Measurements from ENCODE around the gene DUS3L. TPM values are rescaled to one million over a fixed set of nuclear protein-coding genes. Genes with fewer than 3 reads are reported as not detected.

DUS3L gene
- polyA plus RNA-seq, 5 donors: 22.3 to 33.2 (median 27.3) TPM

DNA sequence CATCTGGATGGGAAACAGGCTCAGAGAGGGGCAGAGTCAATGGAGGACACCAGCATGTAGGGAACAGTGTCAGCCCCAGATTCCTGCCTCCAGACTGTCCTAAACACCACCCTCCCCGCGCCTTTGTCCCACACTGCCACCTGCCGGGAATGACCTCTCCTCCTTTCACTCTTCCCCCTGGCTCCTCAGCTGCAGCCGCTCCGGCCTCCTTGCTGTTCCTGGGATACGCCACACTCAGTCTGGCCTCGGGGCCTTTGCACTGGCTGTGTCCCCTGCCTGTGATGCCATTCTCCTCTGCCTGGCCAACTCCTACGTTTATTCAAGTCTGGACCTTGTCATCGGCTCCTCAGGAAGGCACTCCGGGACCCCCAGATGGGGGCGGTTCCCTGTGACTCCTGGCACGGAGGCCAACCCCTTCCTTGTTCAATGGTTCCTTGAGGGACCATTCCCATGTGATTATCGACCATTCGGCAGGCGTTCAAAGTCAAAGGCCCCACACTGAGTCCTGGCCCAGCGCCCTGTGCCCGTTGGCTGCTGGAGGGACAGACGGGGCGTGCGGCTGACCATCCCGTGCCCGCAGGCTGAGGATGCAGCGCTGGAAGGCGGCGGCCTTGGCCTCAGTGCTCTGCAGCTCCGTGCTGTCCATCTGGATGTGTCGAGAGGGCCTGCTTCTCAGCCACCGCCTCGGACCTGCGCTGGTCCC is 32.8 kb upstream of the DUS3L start:
- DNase-seq: no peak

- DNase-seq: no peak
Observed at GRCh38 chr19:5822181-5822844, 31.4 kb upstream of the DUS3L start.

- DNase-seq: no peak
Observed at GRCh38 chr19:5821521-5822180, 30.7 kb upstream of the DUS3L start.

- no peak for DNase-seq
Observed at GRCh38 chr19:5820785-5821184, 29.8 kb upstream of the DUS3L start.

- DNase-seq: no peak
Observed at GRCh38 chr19:5818594-5818993, 27.6 kb upstream of the DUS3L start.

- DNase-seq: no peak
Observed at GRCh38 chr19:5817218-5817617, 26.3 kb upstream of the DUS3L start.

DNA sequence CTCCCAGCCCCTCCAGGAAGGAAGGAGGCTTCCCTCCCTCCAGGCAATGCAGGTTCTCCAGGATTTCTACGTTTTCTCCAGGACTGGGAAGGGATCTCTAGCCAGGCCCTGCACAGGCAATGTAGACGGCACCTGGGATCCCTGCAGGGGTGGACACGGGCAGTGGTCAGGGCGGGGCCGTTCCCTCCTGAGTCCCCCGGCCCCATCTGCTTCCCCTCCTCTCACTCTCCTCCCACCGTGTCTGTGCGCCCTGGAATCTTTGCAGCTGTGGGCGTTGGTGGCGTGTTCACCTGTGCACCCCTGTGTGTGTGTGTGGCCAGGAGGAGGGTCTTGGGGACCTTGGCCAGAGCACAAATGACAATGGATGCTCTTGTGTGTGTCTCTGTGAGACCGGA is 23.9 kb upstream of the DUS3L start:
- DNase-seq: no peak

DNA sequence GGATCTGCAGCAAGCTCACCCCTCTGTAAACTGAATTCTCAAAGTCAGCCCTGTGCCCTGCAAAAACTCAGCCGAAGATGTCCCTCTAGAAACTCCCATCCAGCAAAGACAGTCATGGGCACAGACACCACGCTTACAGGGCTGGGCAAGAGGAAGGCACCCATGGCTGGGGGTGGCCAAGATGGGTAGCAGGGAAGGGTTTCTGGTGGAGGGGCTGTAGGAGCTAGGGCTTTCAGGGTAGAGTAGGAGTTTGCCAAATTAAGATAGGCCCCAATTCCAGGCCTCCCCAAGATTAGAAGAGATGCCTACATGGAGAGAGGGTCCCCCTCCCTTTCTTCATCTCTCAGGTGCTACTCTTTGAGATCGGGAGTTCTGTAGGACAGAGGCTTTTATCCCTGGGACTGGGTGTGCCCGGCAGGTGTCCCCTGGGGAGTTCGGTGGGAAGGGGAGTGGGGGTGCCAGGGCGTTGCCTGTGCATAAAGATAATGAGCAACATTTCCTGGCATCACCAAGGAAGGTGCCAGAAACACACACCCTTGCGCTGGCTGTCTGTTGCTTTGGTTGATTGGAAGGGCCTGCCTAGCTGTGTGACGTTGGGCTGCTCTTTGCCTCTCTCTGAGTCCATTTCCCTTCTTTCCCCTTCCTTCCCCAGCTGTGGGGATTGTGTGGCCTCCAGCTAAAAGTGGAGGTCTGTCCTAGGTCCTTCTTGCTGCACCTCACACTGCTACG is 23.3 kb upstream of the DUS3L start:
- DNase-seq: no peak

- DNase-seq: no peak
Observed at GRCh38 chr19:5811117-5811516, 20.2 kb upstream of the DUS3L start.

DNA sequence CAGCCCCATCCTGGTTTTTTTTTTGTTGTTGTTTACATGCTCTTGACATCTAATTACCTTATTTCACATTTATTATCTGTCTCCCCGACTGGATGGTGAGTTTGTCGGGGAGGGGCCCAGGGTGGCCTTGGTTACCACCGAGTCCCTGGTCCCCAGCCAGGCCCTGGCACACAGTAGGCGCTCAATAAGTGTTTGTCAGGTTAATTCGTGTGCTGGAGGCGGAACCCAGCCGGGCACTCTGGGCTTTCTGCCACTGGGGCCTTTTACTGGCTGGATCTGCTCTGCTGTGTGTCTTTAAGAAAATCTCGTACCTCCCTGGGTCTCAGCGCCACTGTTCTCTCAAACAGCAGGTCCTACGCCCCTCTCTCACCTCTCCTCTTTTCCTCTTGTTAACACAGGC is 18.5 kb upstream of the DUS3L start:
- DNase-seq: no peak

- no peak for DNase-seq
Observed at GRCh38 chr19:5809053-5809452, 18.1 kb upstream of the DUS3L start.

GRCh38 chr19:5808120-5808816 is 17.3 kb upstream of the DUS3L start:
- no peak for DNase-seq

GRCh38 chr19:5806905-5807304 is 15.9 kb upstream of the DUS3L start:
- no peak for DNase-seq

GRCh38 chr19:5806133-5806489 is 15.1 kb upstream of the DUS3L start:
- no peak for DNase-seq

GRCh38 chr19:5805462-5806132 is 14.6 kb upstream of the DUS3L start:
- no peak for DNase-seq

DNA sequence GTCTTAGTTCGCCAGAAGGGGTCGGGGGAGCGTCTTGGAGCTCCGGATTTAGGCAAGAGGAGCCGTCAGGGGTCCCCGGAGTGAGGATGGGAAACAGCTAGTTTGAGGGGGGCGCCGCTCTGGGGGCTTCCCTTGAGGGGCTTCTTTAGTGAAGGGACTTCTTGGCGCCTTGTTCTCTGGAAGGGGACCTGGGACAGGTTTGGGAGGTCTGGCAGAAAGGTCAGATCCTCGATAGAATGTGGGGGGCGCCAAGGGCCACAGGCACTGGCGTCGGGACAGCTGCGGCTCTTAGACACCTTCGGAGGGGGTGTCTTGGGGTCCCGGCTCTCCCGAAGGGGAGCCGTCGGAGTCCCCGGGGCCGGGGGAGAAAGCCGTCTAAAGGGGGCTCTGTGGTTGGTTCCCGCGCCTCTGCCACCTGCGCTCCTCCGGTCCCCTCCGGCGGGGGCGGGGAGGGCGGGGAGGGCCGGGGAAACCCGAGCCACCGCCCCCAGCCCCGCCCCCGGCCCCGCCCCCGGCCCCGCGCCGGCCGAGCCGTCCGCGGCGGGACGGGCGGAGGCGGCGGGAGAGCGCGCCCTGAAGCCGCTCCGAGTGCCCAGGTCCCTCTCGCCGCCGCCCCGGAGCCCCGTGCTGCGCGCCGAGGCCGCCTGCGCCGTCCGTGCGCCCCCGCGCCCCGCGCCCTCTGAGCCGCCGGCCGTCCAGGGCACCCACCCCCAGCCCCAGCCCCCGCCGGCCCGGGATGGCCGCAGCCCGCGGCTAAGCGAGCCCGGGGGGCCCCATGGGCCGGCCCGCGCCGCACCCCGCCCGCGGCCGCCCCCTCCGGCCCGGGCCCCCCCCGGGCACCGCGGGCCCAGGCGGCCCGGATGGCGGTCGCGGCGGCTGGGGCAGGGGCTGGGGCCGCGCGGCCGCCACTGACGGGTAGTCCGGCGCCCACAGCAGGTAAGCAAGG is 13.8 kb upstream of the DUS3L start, which contains the start of gene NRTN:
TSS of gene NRTN (plus strand) at position 552 of the 946 bp plus-strand sequence. CDS start 19,099 bp downstream, outside the sequence.
- DNase-seq: no peak

DNA sequence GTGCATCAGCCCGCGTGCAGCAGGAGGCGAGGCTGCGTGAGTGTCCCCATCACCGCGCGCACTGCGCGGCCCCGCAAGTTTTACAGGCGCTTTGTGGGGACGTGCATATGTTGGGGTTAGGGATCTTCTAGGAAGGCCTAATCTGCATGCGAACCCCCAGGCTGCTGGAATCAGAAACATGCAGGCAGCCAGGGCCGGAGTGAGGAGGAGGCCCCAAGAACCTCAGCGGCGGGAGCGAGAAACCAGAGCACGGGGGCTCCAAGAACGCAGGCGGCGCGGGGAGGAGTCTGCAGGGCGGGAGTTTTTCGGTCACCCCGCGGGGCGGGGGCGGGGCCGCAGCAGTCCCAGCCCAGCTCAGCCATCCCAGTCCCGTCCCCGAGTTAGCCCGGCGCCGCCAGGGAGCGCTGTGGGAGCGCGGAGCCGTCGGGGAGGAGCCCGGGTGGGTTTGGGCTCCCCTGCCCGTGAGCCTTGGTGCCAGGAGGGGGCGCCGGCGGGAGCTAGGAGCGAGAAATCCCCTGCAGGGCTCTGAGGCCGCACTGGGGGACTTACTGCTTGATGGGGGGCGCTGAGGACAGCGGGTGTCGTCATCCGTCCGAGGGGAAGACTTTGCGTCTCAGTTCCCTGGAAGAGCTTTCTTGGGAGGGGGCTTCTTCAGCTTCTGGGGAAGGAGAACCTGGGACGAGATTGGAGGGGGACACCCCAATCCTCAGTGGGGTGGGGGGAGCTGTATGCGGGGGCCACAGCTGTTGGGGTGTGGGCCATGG is 13.0 kb upstream of the DUS3L start:
- peak; percentile 83 to 86 for DNase-seq

DNA sequence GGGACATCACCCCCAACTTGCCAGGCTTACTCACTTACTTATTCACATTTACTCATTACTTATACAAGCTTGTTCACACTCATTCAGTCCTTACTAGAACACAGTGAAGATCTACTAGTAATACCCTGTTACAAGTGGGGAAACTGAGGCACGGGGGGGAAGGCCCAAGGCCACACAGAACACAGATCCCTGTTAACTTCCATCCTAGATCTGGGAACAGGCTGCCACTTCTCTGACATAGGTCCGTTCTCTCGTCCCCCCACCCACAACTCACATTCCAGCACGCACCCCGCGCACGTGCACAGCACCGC is 12.4 kb upstream of the DUS3L start:
- DNase-seq: no peak

All from right lung (tissue), 5 donors.